CD4-positive, alpha-beta T cell treated with Interferon gamma for 1 hour (primary cell): Measurements from ENCODE around the gene NDUFV3.
"Not testable (repeated sequence)": the region's sequence is repeated elsewhere in the genome, so short reads cannot be mapped to it uniquely, and the experiment has no call there.

Experiments
- DNase-seq: peaks from one replicate; pipeline ENCODE4 v3.0.0-alpha.2; 2020

NDUFV3 gene

GRCh38 chr21:42892931-42893755, at the start of gene NDUFV3:
NDUFV3 (plus strand) TSS chr21:42893309; CDS start chr21:42893334, 25 bp downstream.
- DNase-seq: peak; percentile 100

- DNase-seq: no peak
Measured at GRCh38 chr21:42844411-42845113, 48.5 kb upstream of the NDUFV3 start.

DNA sequence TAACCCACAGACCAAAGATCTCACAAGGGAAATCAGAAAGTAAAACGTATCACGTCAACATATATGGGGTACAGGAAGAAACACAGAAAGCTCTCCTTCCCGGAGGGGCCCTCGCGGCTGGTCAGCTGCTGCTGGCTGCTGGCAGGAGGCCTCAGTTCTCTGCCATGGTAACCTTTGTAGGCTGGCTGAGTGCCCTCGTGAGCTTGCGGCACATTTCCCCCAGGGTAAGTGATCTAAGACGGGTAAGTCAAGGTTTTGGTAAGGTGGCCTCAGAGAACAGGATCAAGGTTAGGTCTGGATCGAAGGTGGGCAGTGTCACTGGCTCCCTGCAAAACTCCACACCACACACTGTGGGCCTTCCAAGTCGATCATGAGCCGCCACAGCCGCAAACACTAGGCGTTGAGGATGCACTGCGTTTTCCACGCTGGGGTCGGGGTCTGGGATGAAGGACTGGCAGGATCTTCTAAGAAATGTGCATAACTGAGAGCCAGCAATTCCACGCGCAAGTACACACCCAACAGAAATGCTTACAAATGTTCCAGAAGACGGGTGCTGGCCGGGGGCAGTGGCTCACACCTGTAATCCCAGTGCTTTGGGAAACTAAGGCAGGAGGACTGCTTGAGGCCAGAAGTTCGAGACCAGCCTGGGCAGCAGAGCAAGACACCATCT, 47.7 kb upstream of the NDUFV3 start:
- DNase-seq: no peak

- no peak for DNase-seq
Measured at GRCh38 chr21:42846221-42846620, 46.9 kb upstream of the NDUFV3 start.

- no peak for DNase-seq
Measured at GRCh38 chr21:42847051-42847707, 45.9 kb upstream of the NDUFV3 start.

DNA sequence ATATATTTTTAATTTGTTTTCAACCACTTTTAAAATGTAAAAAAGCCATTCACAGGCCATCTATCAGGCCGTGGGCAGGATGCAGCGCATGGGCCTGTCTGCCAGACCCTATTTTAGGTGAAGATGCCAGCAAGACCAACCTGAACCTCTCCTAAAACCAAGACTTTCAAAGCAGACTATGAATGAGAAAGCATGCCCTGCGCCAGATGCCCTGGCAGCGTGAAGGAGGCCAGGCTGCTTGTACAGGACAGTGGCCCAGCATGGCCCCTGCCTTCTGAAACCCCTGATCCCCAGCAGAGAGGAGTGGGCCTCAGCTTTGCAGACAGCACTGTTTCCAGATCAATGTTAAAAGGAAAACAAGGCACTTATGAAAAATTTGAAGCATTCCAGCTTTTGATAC, 45.4 kb upstream of the NDUFV3 start:
- DNase-seq: no peak

DNA sequence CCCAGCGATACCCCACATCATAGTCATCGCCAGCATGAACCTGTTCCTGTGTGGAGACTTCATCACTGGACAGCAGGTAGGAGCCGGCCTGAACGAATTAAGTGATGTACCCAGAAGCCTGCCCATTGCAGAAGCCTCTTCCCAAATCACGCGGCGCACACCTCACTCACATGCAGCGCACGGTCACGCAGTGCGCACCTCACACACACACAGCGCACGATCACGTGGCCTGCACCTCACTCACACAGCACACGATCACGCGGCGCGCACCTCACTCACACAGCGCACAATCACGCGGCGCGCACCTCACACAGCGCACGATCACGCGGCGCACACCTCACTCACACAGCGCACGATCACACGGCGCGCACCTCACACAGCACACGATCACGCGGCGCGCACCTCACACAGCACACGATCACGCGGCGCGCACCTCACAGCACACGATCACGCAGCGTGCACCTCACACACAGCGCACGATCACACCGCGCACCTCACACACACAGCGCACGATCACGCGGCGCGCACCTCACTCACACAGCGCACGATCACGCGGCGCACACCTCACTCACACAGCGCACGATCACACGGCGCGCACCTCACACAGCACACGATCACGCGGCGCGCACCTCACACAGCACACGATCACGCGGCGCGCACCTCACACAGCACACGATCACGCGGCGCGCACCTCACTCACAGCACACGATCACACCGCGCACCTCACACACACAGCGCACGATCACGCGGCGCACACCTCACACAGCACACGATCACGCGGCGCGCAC, 44.8 kb upstream of the NDUFV3 start:
- not testable (repeated sequence) for DNase-seq

DNA sequence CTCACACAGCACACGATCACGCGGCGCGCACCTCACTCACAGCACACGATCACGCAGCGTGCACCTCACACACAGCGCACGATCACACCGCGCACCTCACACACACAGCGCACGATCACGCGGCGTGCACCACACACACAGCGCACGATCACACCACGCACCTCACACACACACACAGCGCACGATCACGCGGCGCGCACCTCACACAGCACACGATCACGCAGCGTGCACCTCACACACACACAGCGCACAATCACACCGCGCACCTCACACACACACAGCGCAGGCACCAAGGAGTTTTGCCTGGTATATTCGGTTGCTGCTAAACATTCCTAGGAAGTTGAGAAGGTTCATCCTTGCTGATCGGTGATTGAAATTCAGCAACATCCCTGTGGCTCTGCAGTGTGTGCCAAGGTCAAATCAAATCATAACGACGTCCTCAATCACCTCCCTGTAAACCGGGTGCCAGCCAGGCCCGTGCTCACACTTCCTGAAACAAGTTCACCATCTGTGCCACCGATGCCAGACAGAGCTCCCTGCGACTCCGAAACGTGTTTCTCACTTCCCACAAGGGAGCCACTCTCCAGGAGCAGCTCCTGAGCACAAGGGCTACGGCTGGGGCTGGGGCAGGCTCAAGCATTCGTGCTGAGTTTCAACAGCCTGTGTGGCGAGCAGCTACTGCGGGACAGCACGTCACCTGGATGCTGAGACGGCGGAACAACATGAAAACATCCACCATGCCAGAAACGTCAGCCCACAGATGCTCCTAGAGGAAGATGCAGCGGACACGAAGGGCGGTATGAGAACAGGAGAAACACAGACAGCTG, 44.0 kb upstream of the NDUFV3 start:
- DNase-seq: no peak

- no peak for DNase-seq
Measured at GRCh38 chr21:42849759-42850412, 43.2 kb upstream of the NDUFV3 start.

- DNase-seq: no peak
Measured at GRCh38 chr21:42850463-42850862, 42.6 kb upstream of the NDUFV3 start.

DNA sequence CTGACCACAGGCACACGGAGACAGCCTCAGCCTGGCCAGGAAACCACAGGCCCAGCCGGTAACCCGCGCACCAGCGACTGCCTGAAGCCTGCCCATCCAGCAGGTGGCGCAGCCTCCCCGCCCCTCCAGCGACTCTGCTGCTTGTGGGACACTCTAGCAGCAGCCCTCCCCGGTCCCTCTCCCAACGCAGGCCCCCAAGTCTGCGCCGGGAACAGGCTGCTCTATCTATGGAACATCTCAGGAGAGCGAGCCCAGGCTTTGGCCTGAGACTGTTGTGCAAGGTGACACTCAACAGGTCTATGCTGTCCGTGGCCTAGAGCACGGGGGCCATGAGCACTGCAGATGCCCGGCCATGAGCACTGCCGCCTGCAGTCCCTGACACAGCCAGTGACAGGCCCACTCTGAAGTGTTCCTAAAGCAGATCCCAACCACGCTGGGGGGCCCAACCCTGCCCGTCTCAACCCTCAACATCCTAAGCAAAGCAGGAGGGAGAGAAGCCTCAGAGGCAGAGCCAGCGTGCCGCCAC, 42.2 kb upstream of the NDUFV3 start:
- DNase-seq: peak; percentile 19

- DNase-seq: no peak
Measured at GRCh38 chr21:42851812-42852665, 41.1 kb upstream of the NDUFV3 start.

- no peak for DNase-seq
Measured at GRCh38 chr21:42852925-42853570, 40.1 kb upstream of the NDUFV3 start.

- DNase-seq: no peak
Measured at GRCh38 chr21:42853621-42854020, 39.5 kb upstream of the NDUFV3 start.

- DNase-seq: no peak
Measured at GRCh38 chr21:42854246-42855010, 38.7 kb upstream of the NDUFV3 start.

DNA sequence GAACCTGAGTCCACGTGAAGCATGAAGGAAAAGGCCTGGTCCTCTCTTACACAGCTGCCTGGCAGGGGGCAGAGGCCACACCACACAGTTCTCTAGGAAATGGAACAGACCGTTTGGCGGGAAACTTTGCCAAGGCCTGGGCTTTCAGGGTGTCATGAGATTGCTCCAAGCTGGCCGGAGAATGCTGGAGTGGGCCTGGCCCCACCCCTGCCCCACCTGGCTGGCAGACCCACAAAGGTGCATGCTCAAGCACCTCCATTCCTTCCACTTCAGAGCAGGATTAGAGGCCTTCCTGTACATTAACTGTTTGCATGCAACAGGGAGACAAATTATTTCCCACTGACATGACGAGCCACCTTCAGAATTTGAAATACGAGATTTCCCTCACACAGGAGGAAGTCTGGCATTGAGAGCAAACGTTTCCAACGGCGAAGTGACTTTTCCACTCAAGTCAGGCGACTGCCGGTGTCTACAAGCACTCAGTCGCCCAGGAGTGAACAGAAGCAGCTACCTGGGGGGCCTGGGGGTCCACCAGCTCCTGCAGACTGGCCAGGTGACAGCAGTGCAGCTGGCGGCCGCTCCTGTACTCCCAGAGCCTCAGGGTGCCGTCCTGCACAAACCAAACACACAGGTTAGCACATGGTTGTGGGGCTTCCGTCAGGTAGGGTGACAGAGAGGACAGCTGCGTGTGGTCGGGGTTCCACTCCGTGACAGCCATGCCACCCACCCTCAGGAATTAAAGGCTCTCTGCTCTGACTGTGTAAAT, 37.8 kb upstream of the NDUFV3 start:
- DNase-seq: no peak

GRCh38 chr21:42855937-42856335, 37.2 kb upstream of the NDUFV3 start:
- no peak for DNase-seq
